ENCODE data around the gene CORO2A. TPM values are rescaled to one million over a fixed set of nuclear protein-coding genes. Genes with fewer than 3 reads are reported as not detected.

Gene CORO2A
- total and polyA plus RNA-seq, 2 of the 13 experiments (the other 11 are each of a cell fraction or from before 2014, with no cell fraction given) = 14.4 to 15.3 TPM

- TF ChIP-seq AKNA (CRISPR knock-in tag; IDR thresholded peaks at IDR 0.05; ENCODE audit: borderline replicate concordance) (no peak), MXD4 (CRISPR knock-in tag; IDR thresholded peaks at IDR 0.05) (no peak), ZNF781 (CRISPR knock-in tag; IDR thresholded peaks at IDR 0.05; ENCODE audit: borderline replicate concordance, not compliant biosample characterization) (no peak), E2F2 (CRISPR knock-in tag; IDR thresholded peaks at IDR 0.05; ENCODE audit: borderline replicate concordance) (no peak), RERE (CRISPR knock-in tag; IDR thresholded peaks at IDR 0.05; ENCODE audit: low read depth) (no peak), ZNF205 (CRISPR knock-in tag; IDR thresholded peaks at IDR 0.05) (0 out of 2 replicates have a peak, but pooled peaks have one; percentile 49), KDM1A (CRISPR knock-in tag; IDR thresholded peaks at IDR 0.05) (0 out of 2 replicates have a peak, but pooled peaks have one; percentile 67), MTERF4 (CRISPR knock-in tag; IDR thresholded peaks at IDR 0.05) (no peak), ZNF790 (CRISPR knock-in tag; IDR thresholded peaks at IDR 0.05; ENCODE audit: borderline replicate concordance) (no peak), MAX (IDR thresholded peaks at IDR 0.05) (peak; percentile 97), ZNF749 (CRISPR knock-in tag; IDR thresholded peaks at IDR 0.05; ENCODE audit: borderline replicate concordance) (no peak), TFDP1 (CRISPR knock-in tag; IDR thresholded peaks at IDR 0.05; ENCODE audit: borderline replicate concordance) (peak; percentile 89), ZFP1 (CRISPR knock-in tag; IDR thresholded peaks at IDR 0.05) (no peak), ZNF264 (CRISPR knock-in tag; IDR thresholded peaks at IDR 0.05) (no peak)
Measured at GRCh38 chr9:98150164-98150563, 42.3 kb downstream of the CORO2A start (continued).

All from HepG2 (cell line).